ENCODE data around the gene ELMO2.

DNA sequence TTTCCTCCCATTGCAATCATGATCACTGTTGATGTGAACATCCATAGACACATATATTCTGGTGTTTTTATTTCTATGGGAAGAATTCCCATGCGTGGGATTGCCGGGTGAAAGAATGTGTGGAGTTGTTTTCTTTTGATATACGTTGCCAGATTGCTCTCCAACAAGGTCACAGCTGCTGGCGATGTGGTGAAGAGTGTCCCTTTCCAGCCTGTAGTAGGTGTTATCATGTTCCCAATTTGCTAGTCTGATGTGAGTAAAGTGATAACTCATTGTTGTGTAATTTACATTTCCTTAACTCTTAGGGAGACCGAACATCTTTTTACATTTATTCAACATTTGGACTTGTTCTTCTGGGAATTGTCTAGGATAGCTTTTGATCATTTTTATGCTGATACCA lies 14.5 kb upstream of the ELMO2 start:
- TF ChIP-seq, protein P1, sequence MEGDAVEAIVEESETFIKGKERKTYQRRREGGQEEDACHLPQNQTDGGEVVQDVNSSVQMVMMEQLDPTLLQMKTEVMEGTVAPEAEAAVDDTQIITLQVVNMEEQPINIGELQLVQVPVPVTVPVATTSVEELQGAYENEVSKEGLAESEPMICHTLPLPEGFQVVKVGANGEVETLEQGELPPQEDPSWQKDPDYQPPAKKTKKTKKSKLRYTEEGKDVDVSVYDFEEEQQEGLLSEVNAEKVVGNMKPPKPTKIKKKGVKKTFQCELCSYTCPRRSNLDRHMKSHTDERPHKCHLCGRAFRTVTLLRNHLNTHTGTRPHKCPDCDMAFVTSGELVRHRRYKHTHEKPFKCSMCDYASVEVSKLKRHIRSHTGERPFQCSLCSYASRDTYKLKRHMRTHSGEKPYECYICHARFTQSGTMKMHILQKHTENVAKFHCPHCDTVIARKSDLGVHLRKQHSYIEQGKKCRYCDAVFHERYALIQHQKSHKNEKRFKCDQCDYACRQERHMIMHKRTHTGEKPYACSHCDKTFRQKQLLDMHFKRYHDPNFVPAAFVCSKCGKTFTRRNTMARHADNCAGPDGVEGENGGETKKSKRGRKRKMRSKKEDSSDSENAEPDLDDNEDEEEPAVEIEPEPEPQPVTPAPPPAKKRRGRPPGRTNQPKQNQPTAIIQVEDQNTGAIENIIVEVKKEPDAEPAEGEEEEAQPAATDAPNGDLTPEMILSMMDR (IDR thresholded peaks at IDR 0.05; ENCODE audit: low read length): no peak
- TF ChIP-seq EZH2phosphoT487 (IDR thresholded peaks at IDR 0.05; ENCODE audit: low read length) (no peak), EZH2 (optimal IDR thresholded peaks at IDR 0.05; ENCODE audit: low read depth, low read length) (no peak)
